NCI-H524 (cell line): ENCODE data around the gene GFER.
A peak's percentile ranks its signal among the peaks of the same experiment; 100 is the strongest.
"Not testable (repeated sequence)": the region's sequence is repeated elsewhere in the genome, so short reads cannot be mapped to it uniquely, and the experiment has no call there.

Experiments used
- DNase-seq, 2 experiments: peaks; one replicate each; lab custom pipeline; 2025; lab: John Stamatoyannopoulos, UW

Gene GFER

GRCh38 chr16:2005646-2006045, 21.7 kb downstream of the GFER start:
- peak in 1 of 2 experiments; percentile 48 for DNase-seq

DNA sequence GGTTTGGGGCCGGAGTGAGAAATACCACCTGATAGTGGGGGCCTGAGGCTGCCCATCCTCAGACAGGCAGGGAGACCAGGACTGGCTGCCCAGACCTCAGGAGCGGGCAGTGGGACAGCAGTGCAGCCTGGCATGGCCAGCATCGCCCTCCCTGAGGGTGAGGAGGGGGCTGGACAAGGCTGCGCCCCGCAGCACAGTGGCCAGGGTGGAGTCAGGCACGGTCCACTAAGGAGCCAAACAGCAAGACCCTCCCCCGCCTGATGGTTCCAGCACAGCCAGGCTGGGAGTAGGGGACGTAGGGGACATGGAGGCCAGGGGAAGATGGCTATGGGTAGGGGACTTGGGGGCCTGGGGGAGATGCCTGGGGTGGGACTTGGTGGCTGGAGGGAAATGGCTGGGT, 22.3 kb downstream of the GFER start:
- no peak for DNase-seq

DNA sequence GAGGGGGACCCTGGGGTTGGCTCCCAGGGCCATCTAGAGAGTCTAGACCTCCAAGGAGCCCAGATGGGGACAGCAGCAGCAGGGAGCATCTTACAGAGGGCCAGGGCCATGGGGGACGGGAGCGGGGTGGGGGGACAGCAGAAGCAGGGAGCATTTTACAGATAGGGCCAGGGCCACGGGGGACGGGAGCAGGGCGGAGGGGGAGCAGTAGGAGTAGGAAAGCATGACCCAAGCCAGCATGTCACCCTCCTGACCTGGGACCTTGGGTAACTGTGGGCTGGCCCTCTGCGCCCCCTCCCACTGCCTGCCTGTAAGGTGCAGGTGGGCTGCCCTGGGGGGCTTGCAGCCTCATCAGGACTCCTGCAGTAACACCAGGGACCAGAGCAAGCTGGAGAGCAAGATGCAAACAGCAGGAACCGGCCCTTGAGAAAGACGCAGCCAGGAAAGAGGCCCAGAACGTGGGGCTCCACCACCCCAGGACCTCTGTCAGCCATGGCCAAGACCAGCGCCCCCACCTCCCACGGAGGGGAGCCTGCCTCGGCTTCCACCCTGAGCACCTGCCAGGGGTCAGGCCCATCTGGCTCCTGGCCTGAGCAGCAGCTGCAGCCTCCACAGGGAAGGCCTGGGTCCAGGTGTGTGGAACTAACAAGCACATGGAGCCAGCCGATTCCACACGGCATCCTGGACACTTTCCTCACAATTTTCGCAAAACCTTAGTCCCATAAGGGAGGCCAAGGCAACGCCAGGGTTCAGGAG, 23.3 kb downstream of the GFER start:
- DNase-seq, result no peak

- DNase-seq, result no peak
Measured at GRCh38 chr16:2008009-2008526, 24.1 kb downstream of the GFER start.

DNA sequence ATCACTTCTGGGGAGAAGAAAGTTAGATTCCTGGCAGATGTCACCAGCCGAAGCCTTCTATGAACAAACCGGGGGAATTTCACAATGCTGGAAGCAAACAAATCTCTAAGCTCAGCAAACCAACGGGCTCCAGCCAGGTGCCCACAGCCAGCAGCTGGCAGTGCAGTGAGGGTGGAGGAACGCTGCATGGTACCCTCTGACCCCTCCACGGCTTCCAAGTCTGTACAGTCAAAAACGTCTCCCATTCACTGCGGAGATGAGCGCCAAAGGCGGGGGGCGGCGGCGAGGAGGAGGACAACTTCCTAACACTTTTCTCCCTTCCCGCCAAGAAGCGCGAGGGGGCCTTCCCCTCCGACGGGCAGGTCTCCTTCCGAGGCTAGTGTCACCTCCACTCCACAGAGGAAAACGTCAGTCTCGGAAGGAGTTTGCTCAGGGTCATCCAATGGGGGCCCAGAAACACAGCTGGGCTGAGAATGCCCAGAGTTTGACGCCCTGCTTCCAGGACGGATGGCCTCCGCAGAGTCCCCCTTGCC, 24.7 kb downstream of the GFER start:
- DNase-seq, result no peak

DNA sequence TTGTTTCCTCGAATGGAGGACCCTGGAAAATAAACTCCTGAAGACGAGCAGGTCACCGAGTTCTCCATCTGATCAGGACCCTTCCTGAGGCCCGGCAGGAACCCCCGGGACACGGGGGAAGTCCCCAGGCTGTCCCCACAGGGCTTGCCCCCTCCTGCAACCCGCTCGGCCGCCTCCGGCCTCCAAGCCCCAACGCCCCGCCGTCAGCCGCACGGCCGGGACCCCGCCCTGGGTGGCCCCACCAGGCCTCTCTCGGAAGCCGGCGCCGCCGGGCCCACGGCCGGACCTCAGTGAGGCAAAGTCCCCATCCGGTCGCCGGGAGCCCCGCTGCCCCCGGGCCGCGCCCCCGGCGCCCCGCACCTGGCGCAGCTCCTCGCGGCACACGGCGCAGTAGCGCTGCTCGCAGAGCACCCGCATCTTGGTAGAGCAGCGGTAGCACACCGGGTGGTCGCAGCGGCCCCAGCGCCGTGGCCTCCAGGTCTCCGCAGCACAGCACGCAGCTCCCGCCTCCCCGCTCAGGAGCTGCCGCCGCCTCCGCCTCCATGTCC, 25.2 kb downstream of the GFER start:
- no peak for DNase-seq

GRCh38 chr16:2009791-2010510, 26.0 kb downstream of the GFER start, which contains the start of gene ZNF598:
TSS of gene ZNF598 (minus strand) at chr16:2009821.
- DNase-seq, result peak; percentile 74 to 88

GRCh38 chr16:2011726-2012125, 27.7 kb downstream of the GFER start:
- not testable (repeated sequence) for DNase-seq

GRCh38 chr16:2013527-2013926, 29.5 kb downstream of the GFER start:
- DNase-seq, result no peak

- peak; percentile 62 to 79 for DNase-seq
Measured at GRCh38 chr16:2015117-2015946, 31.3 kb downstream of the GFER start.

DNA sequence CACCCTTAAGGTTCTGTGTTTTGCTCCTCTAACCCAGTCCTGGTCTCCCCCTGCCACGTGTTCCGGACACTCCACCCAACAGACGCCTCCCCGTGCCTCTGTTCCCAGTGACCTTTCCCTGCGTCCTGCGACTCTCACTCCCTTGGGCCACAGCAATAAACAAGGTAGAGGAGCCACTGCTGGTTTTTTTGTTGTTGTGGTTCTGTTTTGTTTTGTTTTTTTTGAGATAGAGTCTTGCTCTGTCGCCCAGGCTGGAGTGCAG, 31.9 kb downstream of the GFER start:
- no peak for DNase-seq

- peak; percentile 45 to 82 for DNase-seq
Measured at GRCh38 chr16:2016407-2016922, 32.5 kb downstream of the GFER start.

DNA sequence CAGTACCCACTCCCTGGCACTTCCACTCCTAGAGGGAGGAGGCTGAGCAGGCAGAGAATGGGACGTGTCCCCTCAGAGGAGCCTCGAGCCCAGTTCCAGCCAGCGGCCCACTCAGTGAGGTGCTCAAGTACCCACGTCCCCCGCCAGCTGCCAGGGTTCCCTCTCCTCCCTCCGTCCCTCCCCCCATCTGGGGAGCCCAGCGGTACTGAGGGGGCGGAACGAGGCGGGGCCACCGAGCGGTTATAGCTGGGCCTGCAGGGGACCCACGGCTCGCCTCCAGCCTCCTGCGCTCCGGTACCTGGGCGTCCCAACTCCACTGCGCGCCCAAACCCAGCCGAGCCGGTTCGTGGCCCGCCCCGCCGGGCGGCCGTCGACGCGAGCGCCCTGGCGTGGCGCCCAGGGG, 35.5 kb downstream of the GFER start, which contains the start of gene NPW:
Gene NPW (plus strand): TSS at position 268 of the 403 bp plus-strand sequence.
- DNase-seq, result peak; percentile 91 to 95

DNA sequence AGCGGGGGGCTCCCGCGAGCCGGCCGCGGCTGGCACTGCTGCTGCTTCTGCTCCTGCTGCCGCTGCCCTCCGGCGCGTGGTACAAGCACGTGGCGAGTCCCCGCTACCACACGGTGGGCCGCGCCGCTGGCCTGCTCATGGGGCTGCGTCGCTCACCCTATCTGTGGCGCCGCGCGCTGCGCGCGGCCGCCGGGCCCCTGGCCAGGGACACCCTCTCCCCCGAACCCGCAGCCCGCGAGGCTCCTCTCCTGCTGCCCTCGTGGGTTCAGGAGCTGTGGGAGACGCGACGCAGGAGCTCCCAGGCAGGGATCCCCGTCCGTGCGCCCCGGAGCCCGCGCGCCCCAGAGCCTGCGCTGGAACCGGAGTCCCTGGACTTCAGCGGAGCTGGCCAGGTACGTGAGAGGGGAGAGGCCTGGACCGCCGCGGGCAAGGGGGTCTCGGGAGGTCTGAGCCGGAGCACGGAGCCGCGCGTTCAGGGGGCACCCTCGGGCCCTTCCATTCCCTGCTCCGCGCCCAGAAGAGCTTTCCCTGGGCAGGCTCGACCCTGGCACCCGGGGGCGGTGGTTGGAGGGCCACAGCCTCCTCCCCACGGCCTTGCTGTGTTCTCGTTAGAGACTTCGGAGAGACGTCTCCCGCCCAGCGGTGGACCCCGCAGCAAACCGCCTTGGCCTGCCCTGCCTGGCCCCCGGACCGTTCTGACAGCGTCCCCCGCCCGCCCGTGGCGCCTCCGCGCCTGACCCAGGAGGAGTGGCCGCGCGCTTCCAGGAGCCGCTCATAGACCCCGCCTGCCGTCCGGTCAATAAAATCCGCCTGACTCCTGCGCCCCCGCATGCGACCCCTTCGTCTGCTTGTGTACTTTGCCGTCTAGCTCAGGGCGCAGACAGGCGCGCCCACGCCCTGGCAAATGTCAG, 36.2 kb downstream of the GFER start:
- peak; percentile 45 to 72 for DNase-seq

- no peak for DNase-seq
Measured at GRCh38 chr16:2022723-2023091, 38.7 kb downstream of the GFER start.

- DNase-seq, result peak; percentile 65 to 94
Measured at GRCh38 chr16:2023092-2024031, 39.4 kb downstream of the GFER start.

DNA sequence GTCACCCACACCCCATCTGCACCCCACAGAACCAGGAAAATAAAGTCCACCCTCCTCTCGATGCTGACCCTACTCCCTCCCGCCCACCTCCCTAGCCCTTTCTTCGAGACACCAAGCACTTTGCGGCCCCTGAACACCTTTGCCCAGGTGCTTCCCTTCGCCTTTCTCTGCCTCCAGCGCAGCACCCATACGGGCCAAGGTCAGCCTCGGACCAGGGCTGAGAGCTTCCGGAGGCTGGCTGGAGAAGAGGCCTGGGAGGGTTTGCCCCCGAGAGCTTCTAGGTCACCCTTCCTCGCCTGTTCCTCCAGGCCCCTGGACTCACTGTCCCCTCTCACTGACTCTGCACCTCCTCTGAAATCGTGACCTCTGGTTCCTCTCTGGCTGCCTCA, 40.0 kb downstream of the GFER start:
- DNase-seq, result no peak

GRCh38 chr16:2025251-2025650, 41.3 kb downstream of the GFER start:
- no peak for DNase-seq

DNA sequence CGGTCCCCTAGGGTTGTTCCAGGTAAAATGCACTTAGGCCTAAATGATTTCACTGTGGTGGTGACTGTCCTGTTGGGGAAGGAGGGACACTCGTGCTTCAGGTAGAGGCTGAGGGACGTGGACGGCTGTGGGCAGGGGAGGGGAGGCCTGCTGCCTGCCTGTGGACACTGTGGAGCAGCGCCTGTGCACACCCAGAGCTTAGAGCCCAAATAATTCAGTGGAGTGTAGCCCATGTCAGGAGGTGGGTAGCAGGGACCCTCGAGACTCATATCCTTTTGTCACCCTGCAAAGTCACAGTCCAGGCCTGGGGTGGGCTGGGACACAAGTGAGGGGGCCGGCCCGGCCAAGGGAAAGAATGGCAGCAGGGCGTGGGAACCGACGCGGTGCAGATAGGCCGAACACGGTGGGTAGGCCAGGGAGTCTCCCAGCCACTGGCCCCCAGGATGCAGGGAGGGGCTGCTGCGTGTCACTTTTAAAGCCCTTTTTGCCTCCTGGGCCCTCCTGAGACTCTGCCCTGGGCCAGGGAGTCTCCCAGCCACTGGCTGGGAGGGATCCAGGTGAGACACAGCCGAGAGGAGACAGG, 42.0 kb downstream of the GFER start:
- no peak for DNase-seq
